ENCODE data around the gene PRR5. TPM values are rescaled to one million over a fixed set of nuclear protein-coding genes. Genes with fewer than 3 reads are reported as not detected.

The PRR5 gene
- total and polyA plus RNA-seq, 5 experiments from 2014 or later, result 75.2 to 107 (median 85.3) TPM

DNA sequence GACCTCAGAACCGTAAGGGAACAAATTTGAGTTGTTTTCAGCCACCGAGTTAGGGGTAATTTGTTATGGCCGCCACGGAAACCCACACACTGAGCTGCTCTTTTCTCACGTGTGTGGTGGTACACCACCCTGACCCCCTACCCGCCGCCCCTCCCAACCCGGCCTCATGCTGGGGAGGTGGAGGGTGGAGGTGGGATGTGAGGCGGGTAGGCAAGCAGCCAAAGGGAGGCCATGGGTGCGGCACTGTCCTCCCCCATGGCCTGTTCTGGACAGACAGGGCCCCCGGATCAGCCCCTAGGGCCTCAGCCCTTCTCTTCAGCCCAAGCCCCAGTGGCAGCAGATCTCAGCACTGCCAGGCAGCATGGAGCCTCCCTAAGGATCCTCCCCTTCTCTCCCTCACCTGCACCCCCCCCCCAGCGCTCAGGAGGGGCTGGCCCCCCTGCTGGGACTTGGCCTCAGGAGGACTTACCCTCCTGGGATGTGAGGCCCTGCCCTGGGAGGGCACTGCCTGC, 7.9 kb downstream of the PRR5 start:
- ATAC-seq (peak; percentile 70 to 71), DNase-seq (peak in 8 of 10 donors; percentile 33 to 77 (median 66))
- Mint-ChIP-seq H3K36me3 (peaks cover 0 to 28% (median 0%) of the 10 kb centered on the region in 3 donors), H3K27ac (peak overlapping the region; percentile 65 to 98 (median 94)), H3K9me3 (no peaks in the 10 kb centered on the region), H3K4me3 (peak overlapping the region; percentile 84 to 93 (median 89)), H3K4me1 (peaks cover 31 to 79% (median 70%) of the 10 kb centered on the region in 4 donors), H3K27me3 (no peaks in the 10 kb centered on the region)
- POLR2A ChIA-PET, result interaction anchor here (0.6 to 2.8 kb wide), 5 partner anchors 10 to 22 kb away, joined by 3 to 10 read pairs (median 4); no protein-coding TSS in a partner anchor

DNA sequence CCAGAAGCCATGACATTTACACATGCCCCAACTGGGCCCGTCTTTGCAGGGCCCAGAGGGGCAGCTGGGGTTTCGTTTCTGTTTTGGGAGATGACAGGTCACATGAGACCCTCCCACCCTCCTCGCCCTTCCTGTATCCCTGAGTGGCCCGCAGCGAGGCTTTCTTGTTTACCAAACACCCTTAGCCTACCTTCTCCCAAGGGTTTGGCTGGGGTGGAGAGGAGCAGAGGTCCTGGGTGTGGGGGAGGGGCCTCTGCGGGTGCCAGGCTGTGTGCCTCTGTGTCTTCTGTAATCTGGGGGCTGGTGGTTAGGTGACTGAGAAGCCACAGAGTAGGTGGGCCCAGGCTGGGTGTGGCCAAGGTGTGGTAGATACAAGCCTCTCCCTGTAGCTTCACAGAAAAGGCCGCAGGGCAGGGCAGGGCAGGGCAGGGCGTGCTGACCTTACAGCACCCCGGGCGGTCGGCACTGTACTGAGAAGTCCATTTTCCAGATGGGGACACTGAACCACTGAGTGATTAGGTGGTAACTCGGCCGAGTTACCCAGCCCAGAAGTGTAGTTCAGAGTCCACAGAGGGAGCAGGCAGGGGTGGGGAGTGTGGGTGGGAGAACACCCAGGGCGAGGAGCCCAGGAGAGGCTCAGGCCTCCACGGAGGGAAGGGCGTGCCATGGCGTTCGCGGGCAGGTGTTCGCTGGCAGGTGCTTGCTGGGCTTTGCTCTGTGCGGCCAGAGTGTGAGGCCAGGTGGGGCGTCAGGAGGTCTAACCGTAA, 8.7 kb downstream of the PRR5 start:
- Mint-ChIP-seq H3K36me3 (peaks cover 0 to 24% (median 0%) of the 10 kb centered on the region in 3 donors), H3K4me3 (peak overlapping the region; percentile 84 to 93 (median 89)), H3K27ac (peak overlapping the region; percentile 65 to 98 (median 94)), H3K4me1 (peaks cover 27 to 72% (median 65%) of the 10 kb centered on the region in 4 donors), H3K27me3 (no peaks in the 10 kb centered on the region), H3K9me3 (no peaks in the 10 kb centered on the region)
- POLR2A ChIA-PET, result interaction anchor here (0.6 to 2.8 kb wide), 4 partner anchors 12 to 26 kb away, joined by 3 to 10 read pairs (median 4); no protein-coding TSS in a partner anchor
- peak; percentile 74 to 86 for ATAC-seq
- peak; percentile 30 to 80 (median 60) for DNase-seq

DNA sequence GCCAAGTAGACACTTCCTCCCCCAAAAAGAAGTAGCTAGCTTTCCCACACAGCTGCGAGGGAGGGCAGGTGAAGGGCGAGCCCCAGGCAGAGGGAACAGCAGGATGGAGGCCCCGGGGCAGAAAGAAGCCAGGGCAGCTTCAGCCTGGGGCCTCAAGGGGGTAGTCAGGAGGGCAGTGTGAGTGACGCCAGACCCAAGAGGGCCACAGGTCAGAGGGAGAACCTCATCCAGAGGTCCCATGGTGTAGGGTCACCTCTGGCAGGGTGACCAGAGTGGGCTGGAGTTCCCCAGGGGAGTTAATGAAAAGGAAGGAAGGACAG, 9.2 kb downstream of the PRR5 start:
- Mint-ChIP-seq H3K9me3 (no peaks in the 10 kb centered on the region), H3K27me3 (no peaks in the 10 kb centered on the region), H3K4me3 (peak overlapping the region; percentile 84 to 93 (median 89)), H3K27ac (peak overlapping the region; percentile 65 to 98 (median 94)), H3K4me1 (peaks cover 26 to 67% (median 61%) of the 10 kb centered on the region in 4 donors), H3K36me3 (peaks cover 0 to 25% (median 0%) of the 10 kb centered on the region in 3 donors)
- POLR2A ChIA-PET, result interaction anchor here (0.5 to 0.7 kb wide), 2 partner anchors 26 to 1590 kb away, joined by 3 read pairs; no protein-coding TSS in a partner anchor
- no peak for DNase-seq
- peak; percentile 2 to 9 for ATAC-seq

DNA sequence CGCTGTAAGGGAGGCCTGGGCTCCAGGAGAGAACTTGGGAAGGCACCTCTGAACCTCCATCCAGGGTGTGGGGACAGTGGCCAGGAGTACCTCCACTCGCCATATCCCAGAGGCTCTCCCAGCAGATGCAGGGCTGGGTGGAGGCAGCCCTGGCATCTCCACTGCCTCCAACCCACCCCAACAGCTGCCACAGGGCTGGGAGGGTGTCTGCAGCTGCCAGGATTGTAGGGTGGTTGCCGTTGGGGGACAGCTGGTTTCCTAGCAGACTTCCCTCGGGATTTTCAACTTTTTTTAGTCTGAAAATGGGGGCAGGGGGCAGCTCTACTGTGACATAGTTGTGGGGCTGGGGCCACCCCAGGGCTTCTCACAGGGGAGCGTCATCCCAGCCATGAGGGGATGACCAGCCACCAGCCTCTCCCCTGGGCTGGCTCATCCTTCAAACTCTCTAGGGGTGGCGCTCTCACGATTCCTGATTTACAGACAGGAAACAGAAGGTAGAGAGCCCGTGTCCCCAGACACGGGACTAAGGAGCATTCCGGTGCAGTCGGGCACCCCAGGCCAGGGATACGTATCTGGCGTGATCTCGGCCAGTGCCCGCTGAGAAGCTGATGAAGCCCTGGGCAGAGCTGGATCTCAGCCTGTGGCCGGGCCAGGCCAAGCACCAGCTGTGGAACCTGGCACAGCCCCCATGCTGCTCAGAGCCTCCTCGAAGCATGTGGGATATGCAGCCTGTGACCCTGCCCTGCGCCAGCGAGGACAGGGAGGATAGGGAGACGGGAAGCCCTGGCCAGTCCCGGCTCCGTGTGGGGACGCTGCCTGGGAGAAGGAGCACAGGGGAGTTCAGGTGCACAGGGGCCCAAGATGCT, 9.9 kb downstream of the PRR5 start:
- peaks cover 0 to 28% (median 0%) of the 10 kb centered on the region in 3 donors for H3K36me3 Mint-ChIP-seq
- POLR2A ChIA-PET, result interaction anchor here (0.5 kb wide), 1 partner anchor 1590 kb away, joined by 3 read pairs; no protein-coding TSS in a partner anchor

DNA sequence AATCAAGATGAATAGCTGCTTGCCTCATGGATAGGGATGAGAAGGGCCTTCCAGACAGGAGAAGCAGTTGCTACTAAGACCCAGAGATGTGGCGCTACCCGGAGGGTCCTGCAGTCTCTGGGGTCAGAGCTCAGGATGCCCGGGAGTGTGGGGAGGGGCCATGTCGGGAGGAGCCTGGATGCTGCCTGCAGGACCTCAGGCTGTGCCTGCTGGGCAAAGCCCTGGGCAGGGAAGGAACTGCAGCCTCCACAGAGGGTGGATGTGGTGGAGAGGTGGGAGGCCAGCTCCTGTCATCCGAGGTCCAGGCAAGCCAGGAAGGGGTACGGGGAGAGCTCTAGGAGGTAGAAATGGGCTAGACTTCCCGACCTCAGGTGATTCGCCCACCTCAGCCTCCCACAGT, 11.0 kb downstream of the PRR5 start:
- ATAC-seq, result no peak
- Mint-ChIP-seq H3K36me3 (peaks cover 0 to 39% (median 0%) of the 10 kb centered on the region in 3 donors), H3K27me3 (no peaks in the 10 kb centered on the region), H3K27ac (peak overlapping the region in 6 of 10 donors; percentile 5 to 87 (median 44)), H3K4me3 (peak overlapping the region in 1 of 10 donors; percentile 85), H3K4me1 (peaks cover 23 to 55% (median 51%) of the 10 kb centered on the region in 4 donors), H3K9me3 (no peaks in the 10 kb centered on the region)
- POLR2A ChIA-PET, result interaction anchor here (0.7 kb wide), 1 partner anchor 16 kb away, joined by 3 read pairs; no protein-coding TSS in a partner anchor
- no peak for DNase-seq

More for the DNA sequence above, 9.9 kb downstream of the PRR5 start:
- Mint-ChIP-seq H3K27ac (peak overlapping the region in 8 of 10 donors; percentile 65 to 98 (median 94)), H3K4me3 (peak overlapping the region in 6 of 10 donors; percentile 9 to 93 (median 57)), H3K4me1 (peaks cover 25 to 60% (median 57%) of the 10 kb centered on the region in 4 donors), H3K9me3 (no peaks in the 10 kb centered on the region), H3K27me3 (no peaks in the 10 kb centered on the region)
- ATAC-seq (no peak), DNase-seq (no peak)

DNA sequence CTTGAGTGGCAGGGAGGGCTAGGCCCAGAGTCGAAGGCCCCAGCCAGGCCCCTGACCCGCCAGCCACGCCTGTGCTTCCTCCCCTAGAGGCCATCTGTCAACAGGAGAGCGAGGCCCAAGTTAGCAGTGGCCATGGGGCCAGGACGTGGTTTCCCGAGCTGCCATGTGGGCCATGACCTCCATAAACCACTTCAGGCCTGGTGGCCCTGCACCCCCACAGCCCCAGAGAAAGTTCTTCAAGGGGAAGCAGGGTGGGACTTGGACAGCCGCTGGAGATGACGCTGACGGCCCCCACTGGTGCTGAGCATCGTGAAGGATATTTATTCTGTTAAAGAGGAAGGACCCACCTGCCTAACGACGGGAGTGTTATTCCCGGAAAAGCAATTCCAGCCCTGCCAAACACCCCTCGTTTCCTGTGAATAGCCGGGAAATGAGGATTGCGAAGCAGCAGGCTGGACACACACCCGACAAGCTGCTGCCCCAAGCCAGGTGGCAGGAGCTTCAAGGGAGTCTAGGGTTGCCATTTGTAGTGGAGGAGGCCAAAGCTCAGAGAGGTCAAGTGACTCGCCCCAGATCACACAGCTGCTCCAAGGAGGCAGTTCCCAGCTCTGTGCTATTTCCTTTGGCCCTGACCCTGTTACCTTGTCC, 12.8 kb downstream of the PRR5 start:
- Mint-ChIP-seq H3K9me3 (no peaks in the 10 kb centered on the region), H3K4me1 (peaks cover 21 to 49% (median 43%) of the 10 kb centered on the region in 4 donors), H3K27ac (peak overlapping the region in 3 of 10 donors; percentile 39 to 74 (median 47)), H3K4me3 (no peak overlapping the region), H3K36me3 (peaks cover 0 to 47% (median 0%) of the 10 kb centered on the region in 3 donors), H3K27me3 (no peaks in the 10 kb centered on the region)
- POLR2A ChIA-PET, result interaction anchor here (0.5 to 0.6 kb wide), 2 partner anchors 8 to 584 kb away, joined by 3 read pairs; no protein-coding TSS in a partner anchor
- DNase-seq (no peak), ATAC-seq (no peak)

DNA sequence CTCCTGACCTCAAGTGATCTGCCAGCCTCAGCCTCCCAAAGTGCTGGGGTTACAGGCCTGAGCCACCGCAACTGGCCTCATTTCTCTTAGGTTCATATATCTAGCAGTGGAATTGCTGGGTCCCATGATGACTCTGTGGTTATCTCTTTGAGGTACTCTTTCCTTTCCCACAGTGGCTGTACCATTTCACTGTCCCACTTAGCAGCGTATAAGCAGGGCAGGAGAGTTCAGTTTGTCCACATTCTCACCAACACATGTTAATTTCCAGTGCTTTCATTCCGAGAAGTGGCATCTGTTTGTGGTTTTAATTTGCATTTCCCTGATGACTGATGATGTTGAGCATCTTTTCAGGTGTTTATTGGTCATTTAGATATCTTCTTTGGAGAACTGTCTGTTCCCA, 16.4 kb downstream of the PRR5 start:
- Mint-ChIP-seq H3K36me3 (peaks cover 0 to 65% (median 0%) of the 10 kb centered on the region in 3 donors), H3K4me3 (no peak overlapping the region), H3K27me3 (no peaks in the 10 kb centered on the region), H3K9me3 (no peaks in the 10 kb centered on the region), H3K27ac (peak overlapping the region in 3 of 10 donors; percentile 35 to 68 (median 48)), H3K4me1 (peaks cover 6 to 22% (median 19%) of the 10 kb centered on the region in 4 donors)
- DNase-seq (no peak), ATAC-seq (no peak)
- POLR2A ChIA-PET, result interaction anchor here (0.9 kb wide), 1 partner anchor 11 kb away, joined by 4 read pairs; no protein-coding TSS in a partner anchor

DNA sequence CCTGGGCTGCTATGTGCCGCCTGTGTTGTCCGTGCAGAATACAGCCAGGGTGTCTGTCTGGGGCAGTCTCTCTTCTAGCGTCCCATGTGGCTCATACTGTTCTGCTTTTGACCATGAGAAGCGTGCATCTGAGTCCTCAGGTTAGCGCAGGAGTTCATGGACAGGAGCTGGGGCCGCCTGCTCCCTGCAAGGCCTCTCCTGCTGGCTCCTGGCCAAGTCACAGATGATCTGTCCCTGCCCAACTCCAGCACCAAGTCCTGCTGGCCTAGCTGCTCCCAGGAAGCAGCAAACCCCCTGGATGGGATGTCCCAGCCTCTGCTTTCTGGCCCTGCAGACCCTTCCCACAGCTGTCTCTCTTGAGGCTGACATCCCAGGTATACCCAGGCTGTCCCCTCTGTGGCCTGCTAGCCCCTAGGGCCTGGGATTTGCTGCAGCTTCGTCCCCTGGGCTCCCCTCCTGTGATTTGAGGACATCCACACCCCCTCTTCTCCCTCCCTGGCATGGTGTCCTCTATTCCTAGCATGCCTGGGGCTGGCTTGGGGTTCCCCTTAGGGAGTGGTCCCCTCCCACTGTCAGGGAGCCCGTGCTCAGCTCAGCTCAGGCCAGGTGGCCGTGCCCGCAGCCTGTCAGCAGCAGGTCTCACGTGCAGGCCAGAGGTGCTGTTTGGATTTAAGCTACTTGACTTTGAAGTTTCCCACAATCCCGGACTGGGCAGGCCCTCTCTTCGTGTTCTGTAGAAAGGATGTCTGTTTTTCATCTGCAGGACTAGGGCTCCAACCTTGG, 17.8 kb downstream of the PRR5 start:
- Mint-ChIP-seq H3K9me3 (no peaks in the 10 kb centered on the region), H3K4me1 (peaks cover 4 to 21% (median 15%) of the 10 kb centered on the region in 4 donors), H3K27me3 (no peaks in the 10 kb centered on the region), H3K4me3 (no peak overlapping the region), H3K36me3 (peaks cover 0 to 64% (median 3%) of the 10 kb centered on the region in 3 donors), H3K27ac (peak overlapping the region in 2 of 10 donors; percentile 10 to 63)
- POLR2A ChIA-PET, result interaction anchor here (0.6 kb wide), 1 partner anchor 179 kb away, joined by 3 read pairs; no protein-coding TSS in a partner anchor
- no peak for ATAC-seq
- no peak for DNase-seq

DNA sequence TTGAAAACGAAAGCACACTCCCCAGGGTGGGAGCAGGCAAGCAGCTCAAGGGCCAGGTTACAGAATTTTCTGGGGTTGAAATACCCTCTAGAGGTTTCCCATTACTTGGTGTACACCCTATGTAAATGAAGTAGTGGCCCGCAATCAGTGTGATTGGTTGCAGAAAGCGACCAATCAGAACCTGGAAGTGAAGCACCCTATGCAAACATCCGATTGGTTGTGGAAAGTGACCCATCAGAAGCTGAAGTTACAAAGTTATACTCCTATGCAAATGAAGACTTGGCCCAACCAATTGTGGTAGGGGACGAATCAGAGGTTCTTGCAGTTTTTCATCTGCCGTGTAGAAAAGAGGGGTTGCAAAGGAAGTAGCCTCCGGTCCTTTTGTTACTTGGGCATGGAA, 19.2 kb downstream of the PRR5 start:
- H3K9me3 Mint-ChIP-seq, result no peaks in the 10 kb centered on the region
- H3K27ac Mint-ChIP-seq, result peak overlapping the region in 3 of 10 donors; percentile 19 to 40 (median 29)
- no peaks in the 10 kb centered on the region for H3K27me3 Mint-ChIP-seq
- DNase-seq (no peak), ATAC-seq (no peak)
- peaks cover 0 to 69% (median 3%) of the 10 kb centered on the region in 3 donors for H3K36me3 Mint-ChIP-seq
- no peak overlapping the region for H3K4me3 Mint-ChIP-seq
- peaks cover 6 to 21% (median 14%) of the 10 kb centered on the region in 4 donors for H3K4me1 Mint-ChIP-seq
- POLR2A ChIA-PET, result no interaction called here

DNA sequence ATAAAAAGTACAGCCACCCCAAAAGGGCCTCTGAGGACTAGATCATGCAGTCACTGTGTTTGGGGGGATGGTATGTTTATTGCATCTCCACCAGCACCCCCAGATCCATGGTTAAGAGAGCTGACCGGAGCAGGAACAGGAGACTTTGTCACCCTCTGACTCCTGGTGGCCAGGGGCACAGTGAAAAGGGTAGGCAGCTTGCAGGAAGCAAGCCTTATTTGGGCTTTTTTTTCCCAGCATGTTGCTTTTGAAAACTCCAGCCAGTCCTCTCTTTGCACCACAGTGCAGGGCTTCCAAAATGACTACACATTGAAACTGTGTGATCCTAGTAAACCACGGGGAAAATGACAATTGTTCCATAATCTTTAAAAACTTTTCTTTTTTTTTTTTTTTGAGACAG, 20.6 kb downstream of the PRR5 start:
- H3K27ac Mint-ChIP-seq, result no peak overlapping the region
- H3K4me1 Mint-ChIP-seq, result peaks cover 6 to 24% (median 13%) of the 10 kb centered on the region in 4 donors
- POLR2A ChIA-PET, result interaction anchor here (0.7 kb wide), 1 partner anchor 8 kb away, joined by 3 read pairs; no protein-coding TSS in a partner anchor
- DNase-seq (no peak), ATAC-seq (no peak)
- no peaks in the 10 kb centered on the region for H3K9me3 Mint-ChIP-seq
- H3K27me3 Mint-ChIP-seq, result no peaks in the 10 kb centered on the region
- H3K4me3 Mint-ChIP-seq, result no peak overlapping the region
- H3K36me3 Mint-ChIP-seq, result peaks cover 0 to 65% (median 3%) of the 10 kb centered on the region in 3 donors

DNA sequence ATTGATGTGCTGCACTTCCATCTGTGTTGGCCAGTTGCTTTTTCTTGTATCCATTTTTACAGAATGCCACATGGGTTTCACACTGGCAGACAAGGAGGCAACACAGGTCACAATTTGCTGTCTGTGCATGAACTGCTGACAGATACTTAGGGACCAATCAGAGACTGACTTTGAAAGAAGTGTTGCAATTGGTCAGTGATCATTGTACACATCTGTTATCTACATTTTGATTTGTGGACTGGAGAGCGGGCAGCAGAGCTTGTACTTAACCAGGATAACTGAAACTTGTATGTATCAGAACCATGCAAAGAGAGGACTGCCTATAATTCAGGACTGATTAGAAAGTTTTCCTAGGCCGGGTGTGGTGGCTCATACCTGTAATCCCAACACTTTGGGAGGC, 21.8 kb downstream of the PRR5 start:
- Mint-ChIP-seq H3K36me3 (peaks cover 0 to 57% (median 3%) of the 10 kb centered on the region in 3 donors), H3K4me1 (peaks cover 1 to 22% (median 9%) of the 10 kb centered on the region in 4 donors), H3K27ac (peak overlapping the region in 2 of 10 donors; percentile 9 to 82), H3K4me3 (no peak overlapping the region), H3K27me3 (no peaks in the 10 kb centered on the region), H3K9me3 (no peaks in the 10 kb centered on the region)
- DNase-seq (no peak), ATAC-seq (no peak)
- POLR2A ChIA-PET, result interaction anchor here (1.1 kb wide), 1 partner anchor 13 kb away, joined by 3 read pairs; no protein-coding TSS in a partner anchor
